Heart left ventricle (tissue), 13 donors: ENCODE measurements around the gene TRRAP.
A peak's percentile ranks its signal among the peaks of the same experiment; 100 is the strongest.

Source experiments
- POLR2A ChIP-seq, 2 donors: fragments of 450-650 bp; IDR thresholded peaks; one replicate each; pipeline ENCODE4 v1.6.1; 2017; ENCODE audit warnings: antibody characterized with exemption in 2 of 2, mild to moderate bottlenecking in 2 of 2, moderate library complexity in 2 of 2
- TF ChIP-seq, protein P1 (sequence below), 12 donors: fragments of 200-600 bp; sonication (generic) in 4 of 12; IDR thresholded peaks; one replicate each; pipeline versions ENCODE4 v1.5.0 to v1.8.0; 2018 to 2022; ENCODE audit warnings: antibody characterized with exemption in 12 of 12, mild to moderate bottlenecking in 5 of 12
- donor health status: ischemic (EF 13 %, LVEDD 7.1; RV severe dilation, severe dysfunction).
- donor health status: DM: no; HTN: yes; CAD: no.
- donor health status: DM: no; HTN: no; CAD: no.
- donor health status: ischemic (EF 25% LVEDD 6.9; RV normal size, moderate dysfunction).
- donor health status: ischemic (EF 25% LVEDD 5.7; RV mildly dilated, moderate dysfunction).
- donor health status: ischemic (EF 35%, LVEDD 5.7; RV mildly dilated, moderate dysfunction).
- donor health status: nonischemic (EF 11% LVEDD 7.7; RV severe dilation, severe dysfunction).
- donor health status: DM: yes; HTN: yes; CAD: no.
- donor health status: PGD.
- donor health status: ischemic (EF 29% LVEDD 5.4; RV normal size, mild dysfunction).
- donor health status: nonischemic (EF 23%, LVEDD 6.1; RV moderate dilation, normal function).

DNA sequence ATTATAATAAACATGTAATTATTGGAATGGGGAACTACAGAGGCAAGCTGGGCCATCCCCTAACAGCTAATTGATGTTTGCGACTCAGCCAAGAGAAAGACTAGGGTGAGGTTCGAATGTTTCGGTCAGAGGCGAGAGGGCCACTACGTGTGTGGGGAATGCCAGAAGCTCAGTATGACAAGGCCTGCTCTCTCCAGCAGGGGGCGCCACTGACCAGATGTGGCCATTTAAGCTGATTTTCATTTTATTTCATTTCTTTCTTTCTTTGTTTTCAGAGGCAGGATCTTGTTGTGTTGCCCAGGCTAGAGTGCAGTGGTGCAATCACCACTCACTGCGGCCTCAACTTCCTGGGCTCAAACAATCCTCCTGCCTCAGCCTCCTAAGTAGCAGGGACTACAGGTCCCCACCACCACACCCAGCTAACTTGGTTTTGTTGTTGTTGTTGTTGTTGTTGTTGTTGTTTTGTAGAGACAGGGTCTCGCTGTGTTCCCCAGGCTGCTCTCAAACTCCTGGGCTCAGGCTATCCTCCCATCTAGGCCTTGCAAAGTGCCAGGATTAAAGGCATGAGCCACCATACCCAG lies 46.6 kb upstream of the TRRAP start:
- TF ChIP-seq, protein P1, sequence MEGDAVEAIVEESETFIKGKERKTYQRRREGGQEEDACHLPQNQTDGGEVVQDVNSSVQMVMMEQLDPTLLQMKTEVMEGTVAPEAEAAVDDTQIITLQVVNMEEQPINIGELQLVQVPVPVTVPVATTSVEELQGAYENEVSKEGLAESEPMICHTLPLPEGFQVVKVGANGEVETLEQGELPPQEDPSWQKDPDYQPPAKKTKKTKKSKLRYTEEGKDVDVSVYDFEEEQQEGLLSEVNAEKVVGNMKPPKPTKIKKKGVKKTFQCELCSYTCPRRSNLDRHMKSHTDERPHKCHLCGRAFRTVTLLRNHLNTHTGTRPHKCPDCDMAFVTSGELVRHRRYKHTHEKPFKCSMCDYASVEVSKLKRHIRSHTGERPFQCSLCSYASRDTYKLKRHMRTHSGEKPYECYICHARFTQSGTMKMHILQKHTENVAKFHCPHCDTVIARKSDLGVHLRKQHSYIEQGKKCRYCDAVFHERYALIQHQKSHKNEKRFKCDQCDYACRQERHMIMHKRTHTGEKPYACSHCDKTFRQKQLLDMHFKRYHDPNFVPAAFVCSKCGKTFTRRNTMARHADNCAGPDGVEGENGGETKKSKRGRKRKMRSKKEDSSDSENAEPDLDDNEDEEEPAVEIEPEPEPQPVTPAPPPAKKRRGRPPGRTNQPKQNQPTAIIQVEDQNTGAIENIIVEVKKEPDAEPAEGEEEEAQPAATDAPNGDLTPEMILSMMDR (IDR thresholded peaks at IDR 0.05): peak in 11 of 12 donors; percentile 21 to 56 (median 41)
- TF ChIP-seq POLR2A (IDR thresholded peaks at IDR 0.05): no peak
